Suprapubic skin (tissue), 4 donors: ENCODE results near the gene LPAR3. TPM values are rescaled to one million over a fixed set of nuclear protein-coding genes. Genes with fewer than 3 reads are reported as not detected.

Experiments
- DNase-seq, 2 donors: peaks; one replicate each; pipeline ENCODE4 v3.0.0-alpha.2; 2019; ENCODE audit warnings: low spot score in 2 of 2
- H3K27ac ChIP-seq: fragments of 200-600 bp; sonication (generic); one replicate; pipeline ENCODE4 v1.5.1; 2019
- H3K27me3 ChIP-seq: fragments of 200-600 bp; sonication (generic); one replicate; pipeline ENCODE4 v1.5.1; 2019
- H3K36me3 ChIP-seq: fragments of 200-600 bp; sonication (generic); one replicate; pipeline ENCODE4 v1.5.1; 2019
- H3K4me1 ChIP-seq: fragments of 200-600 bp; sonication (generic); one replicate; pipeline ENCODE4 v1.5.1; 2019
- H3K4me3 ChIP-seq: fragments of 200-600 bp; sonication (generic); one replicate; pipeline ENCODE4 v1.5.1; 2019; ENCODE audit warnings: mild to moderate bottlenecking
- H3K9me3 ChIP-seq: fragments of 200-600 bp; sonication (generic); one replicate; pipeline ENCODE4 v1.5.1; 2019
- CTCF ChIP-seq, 2 donors: fragments of 200-600 bp in 1 of 2; fragments of 450-650 bp in 1 of 2; sonication (generic) in 1 of 2; IDR thresholded peaks; one replicate each; pipeline ENCODE4 v1.5.1; 2016 to 2019; ENCODE audit warnings: antibody characterized with exemption in 2 of 2, mild to moderate bottlenecking in 1 of 2, moderate library complexity in 1 of 2
- EP300 ChIP-seq: sonication (generic); formaldehyde crosslinking; IDR thresholded peaks from one replicate; pipeline ENCODE4 v1.6.1; 2017; ENCODE audit warnings: antibody characterized with exemption
- POLR2A ChIP-seq, 2 donors: fragments of 450-650 bp; IDR thresholded peaks; one replicate each; pipeline ENCODE4 v1.6.1; 2017; ENCODE audit warnings: antibody characterized with exemption in 2 of 2, mild to moderate bottlenecking in 2 of 2, moderate library complexity in 2 of 2
- POLR2AphosphoS5 ChIP-seq, 3 donors: sonication (generic); formaldehyde crosslinking; IDR thresholded peaks; one replicate each; pipeline ENCODE4 v1.6.1; 2017; ENCODE audit warnings: antibody characterized with exemption in 3 of 3
- WGBS: methylation state at CpG from one replicate; pipeline ENCODE4 v1.1.5; 2018; 5-methylcytosine and 5-hydroxymethylcytosine counted together
- total RNA-seq, 4 donors: library from RNA; depleted of rRNA; stranded (reverse); fragments of >200 nt; gene quantifications; one replicate each; pipeline ENCODE4 v1.1.0, GENCODE V29; 2016

The LPAR3 gene
- total RNA-seq, 4 donors from 2014 or later, result 13.9 to 25.1 (median 17.7) TPM

GRCh38 chr1:84896279-84896678 is 3.3 kb upstream of the LPAR3 start:
- WGBS, result 79% methylated on average over 2 of the region's 2 CpGs
- Histone ChIP-seq H3K27ac (no peak overlapping the region), H3K9me3 (no peaks in the 10 kb centered on the region), H3K36me3 (no peaks in the 10 kb centered on the region), H3K4me3 (no peak overlapping the region), H3K4me1 (peaks cover 15% of the 10 kb centered on the region), H3K27me3 (peaks cover 33% of the 10 kb centered on the region)
- no peak for DNase-seq
- TF ChIP-seq POLR2AphosphoS5 (IDR thresholded peaks at IDR 0.05), result no peak
- no peak for TF ChIP-seq CTCF (IDR thresholded peaks at IDR 0.05)
- TF ChIP-seq EP300, result no peak

- 75% methylated on average over 2 of the region's 2 CpGs for WGBS
- Histone ChIP-seq H3K9me3 (no peaks in the 10 kb centered on the region), H3K4me3 (no peak overlapping the region), H3K27me3 (peaks cover 29% of the 10 kb centered on the region), H3K4me1 (peaks cover 15% of the 10 kb centered on the region), H3K36me3 (no peaks in the 10 kb centered on the region), H3K27ac (no peak overlapping the region)
- DNase-seq, result no peak
- TF ChIP-seq CTCF (IDR thresholded peaks at IDR 0.05) (no peak), EP300 (no peak), POLR2AphosphoS5 (IDR thresholded peaks at IDR 0.05) (no peak), POLR2A (IDR thresholded peaks at IDR 0.05) (no peak)
Measured at GRCh38 chr1:84890566-84890965, 2.4 kb downstream of the LPAR3 start.

- TF ChIP-seq CTCF (IDR thresholded peaks at IDR 0.05) (no peak), POLR2AphosphoS5 (IDR thresholded peaks at IDR 0.05) (no peak), EP300 (no peak), POLR2A (IDR thresholded peaks at IDR 0.05) (no peak)
- peaks cover 15% of the 10 kb centered on the region for H3K4me1 ChIP-seq
- DNase-seq, result no peak
- H3K4me3 ChIP-seq, result no peak overlapping the region
- H3K27ac ChIP-seq, result no peak overlapping the region
- H3K36me3 ChIP-seq, result no peaks in the 10 kb centered on the region
- WGBS, result 47% methylated on average over 5 of the region's 5 CpGs
- H3K9me3 ChIP-seq, result no peaks in the 10 kb centered on the region
- H3K27me3 ChIP-seq, result peaks cover 29% of the 10 kb centered on the region
Measured at GRCh38 chr1:84889437-84889836, 3.6 kb downstream of the LPAR3 start.

- H3K4me1 ChIP-seq, result peaks cover 15% of the 10 kb centered on the region
- no peak overlapping the region for H3K27ac ChIP-seq
- peaks cover 22% of the 10 kb centered on the region for H3K27me3 ChIP-seq
- H3K9me3 ChIP-seq, result no peaks in the 10 kb centered on the region
- DNase-seq, result no peak
- H3K36me3 ChIP-seq, result no peaks in the 10 kb centered on the region
- TF ChIP-seq CTCF (IDR thresholded peaks at IDR 0.05) (no peak), EP300 (no peak), POLR2A (IDR thresholded peaks at IDR 0.05) (no peak), POLR2AphosphoS5 (IDR thresholded peaks at IDR 0.05) (no peak)
- H3K4me3 ChIP-seq, result no peak overlapping the region
Measured at GRCh38 chr1:84888753-84889152, 4.3 kb downstream of the LPAR3 start.

GRCh38 chr1:84887261-84887934 is 5.6 kb downstream of the LPAR3 start:
- Histone ChIP-seq H3K9me3 (no peaks in the 10 kb centered on the region), H3K27me3 (peaks cover 9% of the 10 kb centered on the region), H3K4me3 (no peak overlapping the region), H3K27ac (no peak overlapping the region), H3K4me1 (peaks cover 6% of the 10 kb centered on the region), H3K36me3 (no peaks in the 10 kb centered on the region)
- TF ChIP-seq POLR2A (IDR thresholded peaks at IDR 0.05), result no peak
- TF ChIP-seq EP300, result no peak
- TF ChIP-seq CTCF (IDR thresholded peaks at IDR 0.05), result no peak
- TF ChIP-seq POLR2AphosphoS5 (IDR thresholded peaks at IDR 0.05), result no peak
- DNase-seq, result no peak
- 64% methylated on average over 4 of the region's 4 CpGs for WGBS
